Suprapubic skin (tissue), 4 donors: Measurements from ENCODE around the gene TPCN1. TPM values are rescaled to one million over a fixed set of nuclear protein-coding genes. Genes with fewer than 3 reads are reported as not detected.
A peak's percentile ranks its signal among the peaks of the same experiment; 100 is the strongest.

ENCODE experiments used
- DNase-seq, 2 donors: peaks; one replicate each; pipeline ENCODE4 v3.0.0-alpha.2; 2019; ENCODE audit warnings: low spot score in 2 of 2
- H3K27ac ChIP-seq: fragments of 200-600 bp; sonication (generic); one replicate; pipeline ENCODE4 v1.5.1; 2019
- H3K27me3 ChIP-seq: fragments of 200-600 bp; sonication (generic); one replicate; pipeline ENCODE4 v1.5.1; 2019
- H3K36me3 ChIP-seq: fragments of 200-600 bp; sonication (generic); one replicate; pipeline ENCODE4 v1.5.1; 2019
- H3K4me1 ChIP-seq: fragments of 200-600 bp; sonication (generic); one replicate; pipeline ENCODE4 v1.5.1; 2019
- H3K4me3 ChIP-seq: fragments of 200-600 bp; sonication (generic); one replicate; pipeline ENCODE4 v1.5.1; 2019; ENCODE audit warnings: mild to moderate bottlenecking
- H3K9me3 ChIP-seq: fragments of 200-600 bp; sonication (generic); one replicate; pipeline ENCODE4 v1.5.1; 2019
- EP300 ChIP-seq: sonication (generic); formaldehyde crosslinking; IDR thresholded peaks from one replicate; pipeline ENCODE4 v1.6.1; 2017; ENCODE audit warnings: antibody characterized with exemption
- POLR2A ChIP-seq, 2 donors: fragments of 450-650 bp; IDR thresholded peaks; one replicate each; pipeline ENCODE4 v1.6.1; 2017; ENCODE audit warnings: antibody characterized with exemption in 2 of 2, mild to moderate bottlenecking in 2 of 2, moderate library complexity in 2 of 2
- POLR2AphosphoS5 ChIP-seq, 3 donors: sonication (generic); formaldehyde crosslinking; IDR thresholded peaks; one replicate each; pipeline ENCODE4 v1.6.1; 2017; ENCODE audit warnings: antibody characterized with exemption in 3 of 3
- WGBS: methylation state at CpG from one replicate; pipeline ENCODE4 v1.1.5; 2018; 5-methylcytosine and 5-hydroxymethylcytosine counted together
- total RNA-seq, 4 donors: library from RNA; depleted of rRNA; stranded (reverse); fragments of >200 nt; gene quantifications; one replicate each; pipeline ENCODE4 v1.1.0, GENCODE V29; 2016
- TF ChIP-seq, protein P1 (sequence below), 2 donors: fragments of 200-600 bp in 1 of 2; fragments of 450-650 bp in 1 of 2; sonication (generic) in 1 of 2; IDR thresholded peaks; one replicate each; pipeline ENCODE4 v1.5.1; 2016 to 2019; ENCODE audit warnings: antibody characterized with exemption in 2 of 2, mild to moderate bottlenecking in 1 of 2, moderate library complexity in 1 of 2

Gene TPCN1
- total RNA-seq, result 10 to 100 TPM; 15.5 to 74.1 (median 35.6) TPM

DNA sequence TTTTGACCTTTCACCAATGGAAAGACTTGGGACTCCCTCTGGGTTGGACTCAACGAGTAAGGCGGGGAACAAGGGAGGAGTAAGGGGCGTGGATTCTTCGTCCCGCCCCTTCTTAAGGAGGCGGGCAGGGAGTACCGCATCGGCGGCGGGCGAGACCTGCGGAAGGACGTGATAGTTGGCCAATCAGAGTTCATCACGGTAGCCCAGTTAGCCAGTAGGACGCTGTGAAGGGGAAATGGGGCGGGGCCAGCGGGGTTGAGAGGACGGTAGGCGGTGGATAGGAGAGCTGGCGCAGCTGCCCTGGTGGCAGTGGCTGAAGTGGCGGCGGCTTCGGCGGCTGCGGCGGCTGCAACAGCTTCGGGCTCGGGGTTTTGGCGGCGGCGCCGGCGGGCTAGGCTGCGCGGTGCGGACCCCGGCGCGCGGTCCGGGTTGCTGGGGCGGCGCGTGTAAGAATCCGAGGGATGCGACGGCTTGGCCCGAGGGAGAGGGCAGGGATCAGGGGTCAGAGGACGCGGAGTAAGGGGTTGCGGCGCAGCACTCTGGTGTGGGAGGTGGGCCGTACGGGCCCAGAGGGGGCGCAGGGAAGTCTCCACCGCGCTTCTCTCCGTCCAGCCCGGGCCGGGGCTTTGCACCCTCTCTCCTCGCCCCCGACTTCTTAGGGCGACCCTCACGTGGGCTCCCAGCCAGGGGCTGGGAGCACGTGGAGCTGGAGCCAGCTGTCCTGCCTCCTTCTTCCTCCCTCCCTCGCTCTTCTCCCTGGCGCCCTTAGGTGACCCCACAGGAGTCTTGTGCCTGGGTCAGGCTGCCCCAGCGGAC lies at the start of gene TPCN1:
TSS of gene TPCN1 (plus strand) at position 284 of the 816 bp plus-strand sequence. CDS start 5,389 bp downstream, outside the sequence.
- Histone ChIP-seq H3K27ac (peak within 1 kb of the TSS; percentile 96), H3K27me3 (no peaks in the 10 kb centered on the region), H3K36me3 (no peaks in the 10 kb centered on the region), H3K4me3 (peak within 1 kb of the TSS; percentile 92), H3K9me3 (no peaks in the 10 kb centered on the region), H3K4me1 (peaks cover 42% of the 10 kb centered on the region)
- TF ChIP-seq POLR2A (IDR thresholded peaks at IDR 0.05) (peak; percentile 91 to 99), EP300 (no peak), POLR2AphosphoS5 (IDR thresholded peaks at IDR 0.05) (peak; percentile 55 to 87 (median 87))
- TF ChIP-seq, protein P1, sequence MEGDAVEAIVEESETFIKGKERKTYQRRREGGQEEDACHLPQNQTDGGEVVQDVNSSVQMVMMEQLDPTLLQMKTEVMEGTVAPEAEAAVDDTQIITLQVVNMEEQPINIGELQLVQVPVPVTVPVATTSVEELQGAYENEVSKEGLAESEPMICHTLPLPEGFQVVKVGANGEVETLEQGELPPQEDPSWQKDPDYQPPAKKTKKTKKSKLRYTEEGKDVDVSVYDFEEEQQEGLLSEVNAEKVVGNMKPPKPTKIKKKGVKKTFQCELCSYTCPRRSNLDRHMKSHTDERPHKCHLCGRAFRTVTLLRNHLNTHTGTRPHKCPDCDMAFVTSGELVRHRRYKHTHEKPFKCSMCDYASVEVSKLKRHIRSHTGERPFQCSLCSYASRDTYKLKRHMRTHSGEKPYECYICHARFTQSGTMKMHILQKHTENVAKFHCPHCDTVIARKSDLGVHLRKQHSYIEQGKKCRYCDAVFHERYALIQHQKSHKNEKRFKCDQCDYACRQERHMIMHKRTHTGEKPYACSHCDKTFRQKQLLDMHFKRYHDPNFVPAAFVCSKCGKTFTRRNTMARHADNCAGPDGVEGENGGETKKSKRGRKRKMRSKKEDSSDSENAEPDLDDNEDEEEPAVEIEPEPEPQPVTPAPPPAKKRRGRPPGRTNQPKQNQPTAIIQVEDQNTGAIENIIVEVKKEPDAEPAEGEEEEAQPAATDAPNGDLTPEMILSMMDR (IDR thresholded peaks at IDR 0.05), result peak in 1 of 2 donors; percentile 25
- peak; percentile 100 for DNase-seq
- WGBS, result under 1% methylated on average over 21 of the region's 68 CpGs

DNA sequence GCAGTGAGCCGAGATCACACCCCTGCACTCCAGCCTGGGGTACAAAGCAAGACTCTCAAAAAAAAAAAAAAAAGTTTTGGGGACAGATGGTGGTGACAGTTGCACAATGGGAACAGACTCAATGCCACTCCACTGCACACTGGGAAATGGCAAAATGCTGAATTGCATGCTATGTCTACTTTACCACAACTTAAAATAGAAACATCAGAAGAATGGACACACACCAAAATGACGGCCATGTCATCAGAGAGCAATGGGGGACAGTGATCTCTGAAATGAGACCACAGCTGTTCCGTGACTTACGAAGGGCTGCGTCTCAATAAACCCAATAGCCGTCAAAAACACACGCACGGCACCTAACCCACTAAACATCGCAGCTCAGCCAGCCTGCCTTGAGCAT lies 49.7 kb upstream of the TPCN1 start:
- 92% methylated on average over 9 of the region's 9 CpGs for WGBS
- TF ChIP-seq POLR2AphosphoS5 (IDR thresholded peaks at IDR 0.05), result no peak
- TF ChIP-seq EP300, result no peak
- no peak for TF ChIP-seq POLR2A (IDR thresholded peaks at IDR 0.05)
- TF ChIP-seq, protein P1 (IDR thresholded peaks at IDR 0.05), result no peak
- peaks cover 100% of the 10 kb centered on the region for H3K36me3 ChIP-seq

DNA sequence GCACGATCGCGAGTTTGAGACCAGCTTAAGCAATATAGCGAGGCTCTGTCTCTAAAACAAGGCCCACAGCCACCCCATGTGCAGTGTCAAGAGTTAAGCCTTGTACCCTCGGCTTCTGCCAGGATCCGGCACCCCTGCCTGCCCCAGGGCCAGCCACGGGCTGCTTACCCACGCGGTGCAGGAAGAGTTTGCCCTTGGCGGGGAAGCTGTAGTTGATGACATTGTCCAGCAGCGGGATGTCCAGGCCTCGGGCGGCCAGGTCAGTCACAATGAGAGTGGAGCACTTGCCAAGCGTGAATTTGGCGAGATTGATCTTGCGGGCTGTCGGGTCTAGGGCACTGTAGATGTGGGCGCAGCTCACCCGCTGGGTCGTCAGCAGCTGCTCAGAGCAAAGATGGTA lies 49.1 kb upstream of the TPCN1 start:
- no peaks in the 10 kb centered on the region for H3K4me1 ChIP-seq
- 93% methylated on average over 20 of the region's 20 CpGs for WGBS
- no peak for DNase-seq
- no peaks in the 10 kb centered on the region for H3K9me3 ChIP-seq
- H3K27me3 ChIP-seq, result no peaks in the 10 kb centered on the region
- TF ChIP-seq EP300 (no peak), POLR2A (IDR thresholded peaks at IDR 0.05) (no peak), POLR2AphosphoS5 (IDR thresholded peaks at IDR 0.05) (no peak)
- TF ChIP-seq, protein P1 (IDR thresholded peaks at IDR 0.05), result no peak
- no peak overlapping the region for H3K27ac ChIP-seq
- no peak overlapping the region for H3K4me3 ChIP-seq
- peaks cover 100% of the 10 kb centered on the region for H3K36me3 ChIP-seq

More for the DNA sequence above, 49.7 kb upstream of the TPCN1 start:
- no peak overlapping the region for H3K4me3 ChIP-seq
- H3K9me3 ChIP-seq, result no peaks in the 10 kb centered on the region
- no peaks in the 10 kb centered on the region for H3K27me3 ChIP-seq
- no peak for DNase-seq
- H3K4me1 ChIP-seq, result no peaks in the 10 kb centered on the region
- H3K27ac ChIP-seq, result no peak overlapping the region

DNA sequence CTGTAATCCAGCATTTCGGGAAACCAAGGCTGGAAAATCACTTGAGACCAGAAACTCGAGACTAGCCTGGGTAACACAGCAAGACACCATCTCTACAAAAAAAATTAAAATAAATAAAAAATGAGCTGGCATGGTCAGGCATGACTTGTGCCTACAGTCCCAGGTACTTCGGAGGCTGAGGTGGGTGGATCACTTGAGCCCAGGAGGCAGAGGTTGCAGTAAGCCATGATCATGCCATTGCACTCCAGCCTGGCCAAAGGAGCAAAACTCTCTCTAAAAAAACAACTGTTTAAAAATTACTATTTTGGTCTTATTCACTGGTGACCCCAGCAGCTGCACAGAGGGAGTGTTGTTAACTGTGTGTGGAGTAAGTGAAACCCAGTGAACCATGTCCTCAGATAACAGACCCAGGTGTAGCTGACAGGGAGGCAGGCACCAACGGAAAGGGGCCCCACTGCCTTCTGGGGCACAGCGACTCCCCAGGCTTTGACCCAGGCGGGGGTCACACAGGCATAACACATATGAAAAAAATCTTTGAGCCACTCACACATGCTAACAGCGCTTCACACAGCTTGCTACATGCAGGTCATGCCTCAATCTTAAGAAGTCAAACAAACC lies 48.1 kb upstream of the TPCN1 start:
- WGBS, result 93% methylated on average over 7 of the region's 7 CpGs
- H3K4me1 ChIP-seq, result no peaks in the 10 kb centered on the region
- no peaks in the 10 kb centered on the region for H3K27me3 ChIP-seq
- H3K27ac ChIP-seq, result no peak overlapping the region
- TF ChIP-seq POLR2A (IDR thresholded peaks at IDR 0.05), result no peak
- no peak for TF ChIP-seq POLR2AphosphoS5 (IDR thresholded peaks at IDR 0.05)
- no peak for TF ChIP-seq EP300
- TF ChIP-seq, protein P1 (IDR thresholded peaks at IDR 0.05), result no peak
- H3K36me3 ChIP-seq, result peaks cover 100% of the 10 kb centered on the region
- H3K9me3 ChIP-seq, result no peaks in the 10 kb centered on the region
- DNase-seq, result no peak
- H3K4me3 ChIP-seq, result no peak overlapping the region
